Activated CD8-positive, alpha-beta memory T cell treated with anti-CD3 and anti-CD28 coated beads for 4 hours (primary cell): ENCODE measurements around the gene OPRD1.

ENCODE experiments used
- DNase-seq, 2 donors: peaks; one replicate each; pipeline ENCODE4 v3.0.0-alpha.2; 2020; ENCODE audit warnings: low read depth in 2 of 2

The OPRD1 gene

DNA sequence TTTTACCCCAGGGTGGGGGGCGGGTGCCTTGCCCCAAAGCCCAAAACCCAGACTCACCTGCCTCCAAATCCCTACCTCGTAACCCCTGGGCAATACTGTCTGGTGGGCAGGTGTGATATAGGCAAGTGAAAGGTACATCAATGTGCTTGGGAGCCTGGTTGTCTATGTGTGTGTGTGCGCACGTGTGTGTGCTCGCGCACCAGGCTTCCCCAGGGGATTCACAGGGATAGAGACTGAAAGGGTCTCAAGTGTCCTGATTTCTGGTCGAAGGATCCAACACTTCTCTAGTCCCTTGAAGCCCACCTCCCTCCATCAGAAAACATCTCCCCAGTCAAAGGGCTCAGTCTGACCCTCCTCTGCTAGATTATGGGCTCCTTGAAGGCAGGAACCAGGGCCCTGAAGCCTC lies 73.5 kb downstream of the OPRD1 start:
- DNase-seq: no peak

- DNase-seq: no peak
Measured at GRCh38 chr1:28885977-28886730, 74.2 kb downstream of the OPRD1 start.

GRCh38 chr1:28886731-28887418 lies 74.9 kb downstream of the OPRD1 start:
- DNase-seq: peak; percentile 77 to 79

DNA sequence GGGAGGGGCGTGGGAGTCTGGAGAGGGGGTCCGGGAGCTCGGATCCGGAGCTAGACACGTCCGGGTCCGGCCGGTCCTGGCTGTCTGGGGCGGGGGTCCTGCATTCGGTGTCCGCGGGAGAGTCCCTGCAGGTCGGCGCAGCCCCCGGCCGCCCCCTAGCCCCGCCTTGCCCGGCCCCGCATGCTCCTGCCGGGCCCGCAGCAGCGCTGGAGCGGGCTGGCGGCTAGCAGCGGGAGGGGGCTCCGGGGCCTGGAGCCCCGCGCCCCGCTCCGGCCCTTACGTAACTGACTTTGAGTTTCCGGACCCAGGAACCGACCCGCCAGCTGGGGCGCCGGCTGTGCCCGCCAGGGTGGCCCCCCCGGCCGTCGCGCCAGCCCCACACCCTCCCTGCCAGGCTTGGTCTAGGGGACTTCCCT lies 75.5 kb downstream of the OPRD1 start:
- no peak for DNase-seq

GRCh38 chr1:28887835-28888682 lies 76.1 kb downstream of the OPRD1 start:
- no peak for DNase-seq

GRCh38 chr1:28888915-28889314 lies 76.9 kb downstream of the OPRD1 start:
- DNase-seq: no peak

- DNase-seq: no peak
Measured at GRCh38 chr1:28889357-28889756, 77.4 kb downstream of the OPRD1 start.

- DNase-seq: no peak
Measured at GRCh38 chr1:28890435-28890834, 78.5 kb downstream of the OPRD1 start.

DNA sequence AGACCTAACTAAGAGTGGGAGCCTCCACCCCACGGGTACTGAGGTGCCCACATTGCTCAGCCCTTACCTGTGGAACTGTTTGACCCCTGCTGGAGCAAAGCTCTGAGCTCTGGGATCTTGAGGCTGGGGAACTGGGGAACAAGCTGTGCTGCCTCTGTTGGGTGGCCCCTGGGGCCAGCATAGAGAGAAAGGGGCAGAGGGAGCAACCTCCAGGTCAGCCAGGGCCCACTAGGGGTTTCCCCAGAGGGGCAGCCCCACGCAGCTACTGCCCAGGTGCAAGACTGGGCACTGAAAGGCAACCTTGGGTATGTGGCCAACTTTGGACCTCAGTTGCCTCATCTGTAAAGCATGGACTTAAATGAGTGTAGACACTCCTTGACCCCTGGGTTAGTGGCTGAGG lies 78.9 kb downstream of the OPRD1 start:
- no peak for DNase-seq

DNA sequence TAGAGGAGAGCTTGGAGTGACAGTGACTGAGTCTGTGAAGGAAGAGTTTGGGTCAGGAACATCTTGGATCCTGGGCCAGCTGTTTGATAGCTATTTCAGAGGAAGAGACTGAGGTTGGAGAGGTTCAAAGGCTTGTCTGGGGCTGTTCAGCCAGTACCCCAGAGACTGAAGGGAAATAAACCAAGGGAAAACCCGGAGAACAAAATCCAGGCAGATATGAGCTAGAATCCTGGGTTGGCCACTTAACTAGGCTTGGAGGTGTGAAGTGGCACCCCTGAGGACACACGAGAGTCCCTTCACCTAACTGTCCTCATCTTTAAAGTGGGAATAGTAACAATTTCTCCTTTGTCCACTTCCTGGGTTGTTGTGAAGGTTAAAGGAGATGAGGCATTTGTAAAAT lies 79.3 kb downstream of the OPRD1 start:
- DNase-seq: no peak

- DNase-seq: no peak
Measured at GRCh38 chr1:28893403-28894102, 81.6 kb downstream of the OPRD1 start.

GRCh38 chr1:28894785-28895184 lies 82.8 kb downstream of the OPRD1 start:
- no peak for DNase-seq

GRCh38 chr1:28895896-28896608 lies 84.1 kb downstream of the OPRD1 start:
- no peak for DNase-seq

- no peak for DNase-seq
Measured at GRCh38 chr1:28896609-28896986, 84.6 kb downstream of the OPRD1 start.

DNA sequence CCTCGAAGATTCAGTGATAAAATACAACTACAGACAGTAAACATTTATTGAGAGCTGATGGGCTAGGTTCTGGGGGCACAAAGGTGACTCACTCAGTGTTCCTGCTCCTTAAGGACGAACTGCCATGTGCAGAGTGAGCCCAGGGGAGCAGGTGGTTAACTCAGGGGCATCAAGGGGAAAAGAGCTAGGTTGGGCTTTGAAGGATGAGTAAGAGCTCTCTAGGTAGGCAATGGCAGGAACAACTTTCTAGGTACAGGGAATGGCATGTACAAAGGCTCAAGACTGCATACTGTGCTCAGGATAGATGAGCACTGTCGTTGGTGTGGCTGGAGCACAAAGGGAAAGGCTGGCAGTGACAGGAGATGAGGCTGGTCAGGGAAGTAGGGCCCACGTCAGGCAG lies 85.8 kb downstream of the OPRD1 start:
- no peak for DNase-seq

DNA sequence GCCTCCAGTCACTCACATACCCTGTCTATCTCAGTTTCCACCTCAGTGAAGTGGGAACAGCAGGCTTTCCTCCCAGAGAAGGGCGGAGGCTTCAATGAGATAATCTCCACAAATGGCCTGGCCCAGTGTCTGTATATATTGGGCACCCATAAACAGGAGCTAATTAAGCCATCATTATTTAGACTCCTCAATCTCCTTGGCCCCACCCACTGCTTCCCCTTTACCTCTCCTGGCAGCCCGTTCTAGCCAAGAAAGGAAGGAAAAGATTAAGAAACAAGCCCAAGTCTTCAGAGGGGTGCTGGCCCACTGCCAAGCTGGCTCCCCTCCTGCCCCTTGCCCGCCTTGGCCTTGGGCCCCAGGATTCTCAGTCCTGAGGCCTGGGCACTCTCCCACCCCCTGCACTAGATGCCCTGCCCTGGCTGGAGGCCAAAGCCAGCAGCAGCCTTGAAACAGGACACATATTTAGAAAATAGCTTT lies 86.5 kb downstream of the OPRD1 start:
- no peak for DNase-seq

DNA sequence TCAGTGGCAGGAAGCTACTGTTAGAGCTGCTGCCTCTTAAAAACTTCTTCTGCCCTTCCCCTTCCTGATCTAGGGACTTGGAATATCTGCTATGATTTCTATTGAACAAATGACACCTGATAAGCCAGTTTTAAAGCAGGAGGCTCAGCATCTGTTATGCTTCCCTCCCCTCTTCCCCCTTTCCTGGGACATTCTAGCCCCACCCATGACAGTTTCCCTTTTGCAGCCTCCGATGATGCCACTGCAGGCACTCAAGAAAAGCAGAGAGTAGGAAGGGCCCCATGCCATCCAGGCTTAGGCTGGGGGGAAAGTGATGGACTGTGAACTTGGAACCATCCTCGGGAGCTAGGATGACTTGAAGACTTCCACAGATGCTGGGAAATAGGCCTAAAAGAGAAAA lies 87.3 kb downstream of the OPRD1 start:
- DNase-seq: no peak

GRCh38 chr1:28900562-28900961 lies 88.6 kb downstream of the OPRD1 start:
- DNase-seq: no peak

DNA sequence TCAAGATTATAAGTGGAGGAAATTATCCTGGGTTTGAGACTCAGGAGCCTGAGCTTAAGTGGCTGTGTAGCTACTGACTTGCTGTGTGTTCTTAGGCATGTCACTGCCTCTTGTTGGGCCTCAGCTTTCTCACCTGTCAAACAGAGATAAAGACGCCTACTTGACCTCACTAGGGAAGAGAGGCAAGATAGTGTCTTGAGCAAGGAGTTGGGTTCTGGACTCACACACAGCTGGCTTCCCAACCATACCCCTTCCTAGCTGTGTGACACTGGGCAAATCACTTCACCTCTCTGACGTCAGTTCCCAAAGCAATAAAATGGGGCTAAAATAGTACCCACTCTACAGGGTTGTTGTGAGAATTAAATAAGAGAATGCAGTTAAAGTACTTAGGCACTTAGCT lies 90.8 kb downstream of the OPRD1 start:
- no peak for DNase-seq

DNA sequence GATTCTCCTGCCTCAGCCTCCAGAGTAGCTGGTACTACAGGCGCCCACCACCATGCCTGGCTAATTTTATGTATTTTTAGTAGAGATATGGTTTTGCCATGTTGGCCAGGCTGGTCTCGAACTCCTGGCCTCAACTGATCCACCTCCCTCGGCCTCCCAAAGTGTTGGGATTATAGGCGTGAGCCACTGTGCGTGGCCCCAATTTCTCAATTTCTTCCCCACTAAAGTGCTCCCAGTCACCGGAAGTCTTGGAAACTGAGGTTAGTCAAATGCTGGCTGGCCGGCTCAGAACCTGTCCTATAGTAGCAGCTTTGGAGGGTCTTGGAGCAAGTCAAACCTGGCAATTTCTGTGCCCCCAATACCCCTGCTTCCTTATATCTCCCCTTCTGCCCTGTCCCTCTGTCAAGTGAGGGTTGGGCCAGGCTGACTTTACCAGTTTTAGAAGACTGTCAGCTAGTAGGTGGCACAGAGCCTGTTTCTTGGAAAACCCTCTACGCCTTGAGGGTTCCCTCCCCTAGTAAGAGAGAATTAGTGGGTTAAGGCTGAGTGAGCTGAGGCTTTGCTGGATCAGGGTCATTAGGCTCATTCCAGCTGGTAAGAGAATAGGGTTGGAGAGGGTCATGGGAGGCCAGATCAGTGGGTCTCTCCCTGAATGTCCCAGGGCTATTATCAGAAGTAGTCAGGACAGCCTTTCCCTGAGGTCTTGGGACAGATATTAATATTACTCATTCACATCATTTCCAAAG lies 94.1 kb downstream of the OPRD1 start:
- no peak for DNase-seq
